ENCODE measurements around the gene ABTB2. TPM values are rescaled to one million over a fixed set of nuclear protein-coding genes. Genes with fewer than 3 reads are reported as not detected.
"Not testable (repeated sequence)": the region's sequence is repeated elsewhere in the genome, so short reads cannot be mapped to it uniquely, and the experiment has no call there.

The ABTB2 gene
- total RNA-seq, 4 donors from 2014 or later, result 7.1 to 9.3 (median 7.7) TPM

DNA sequence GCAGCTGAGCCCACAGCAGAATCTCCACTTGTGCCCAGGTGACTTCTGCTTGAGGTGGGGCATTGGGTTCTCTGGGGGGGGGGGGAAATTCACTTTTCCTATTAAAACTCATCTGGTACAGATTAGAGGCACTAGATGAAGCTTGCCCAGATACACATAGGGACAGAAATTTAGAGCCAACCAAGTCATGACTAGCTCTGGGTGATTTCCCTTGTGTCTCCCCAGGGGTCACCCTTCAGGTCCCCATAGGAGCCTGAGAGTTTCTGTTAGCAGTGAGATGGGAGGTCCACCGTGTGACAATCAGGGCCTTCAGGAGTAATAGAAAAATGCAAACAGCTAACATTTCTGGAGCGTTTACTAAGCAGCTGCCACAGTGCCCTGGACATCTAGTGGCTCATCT, 175.4 kb downstream of the ABTB2 start:
- DNase-seq (ENCODE audit: low spot score in 2 of 2), result no peak
- Histone ChIP-seq H3K9me3 (no peaks in the 10 kb centered on the region), H3K4me3 (no peak overlapping the region), H3K36me3 (no peaks in the 10 kb centered on the region), H3K4me1 (peaks cover 0 to 69% (median 23%) of the 10 kb centered on the region in 4 donors), H3K27me3 (no peaks in the 10 kb centered on the region), H3K27ac (no peak overlapping the region)
- TF ChIP-seq POLR2A (IDR thresholded peaks at IDR 0.05) (no peak), CTCF (IDR thresholded peaks at IDR 0.05) (no peak), EP300 (IDR thresholded peaks at IDR 0.05) (no peak)
- 95 to 96% methylated on average over 2 of the region's 2 CpGs for WGBS, 2 donors

- Histone ChIP-seq H3K36me3 (no peaks in the 10 kb centered on the region), H3K27ac (peak overlapping the region in 2 of 4 donors; percentile 68 to 74), H3K27me3 (no peaks in the 10 kb centered on the region), H3K4me1 (peaks cover 0 to 71% (median 23%) of the 10 kb centered on the region in 4 donors), H3K4me3 (no peak overlapping the region), H3K9me3 (no peaks in the 10 kb centered on the region)
- WGBS, 2 donors, result 66 to 80% methylated on average over 7 to 8 of the region's 8 CpGs
- TF ChIP-seq EP300 (IDR thresholded peaks at IDR 0.05) (no peak), CTCF (IDR thresholded peaks at IDR 0.05) (no peak)
- no peak for DNase-seq (ENCODE audit: low spot score in 2 of 2)
These were observed 175.9 kb downstream of the ABTB2 start for GRCh38 chr11:34181856-34182405.

GRCh38 chr11:34181251-34181650, 176.6 kb downstream of the ABTB2 start:
- no peak for DNase-seq (ENCODE audit: low spot score in 2 of 2)
- H3K36me3 ChIP-seq, result no peaks in the 10 kb centered on the region
- H3K9me3 ChIP-seq, result no peaks in the 10 kb centered on the region
- H3K27me3 ChIP-seq, result no peaks in the 10 kb centered on the region
- TF ChIP-seq POLR2A (IDR thresholded peaks at IDR 0.05), result no peak
- TF ChIP-seq CTCF (IDR thresholded peaks at IDR 0.05), result no peak
- no peak for TF ChIP-seq EP300 (IDR thresholded peaks at IDR 0.05)
- H3K4me3 ChIP-seq, result no peak overlapping the region
- WGBS, 2 donors, result 48 to 60% methylated on average over 3 to 5 of the region's 5 CpGs
- H3K4me1 ChIP-seq, result peaks cover 0 to 70% (median 21%) of the 10 kb centered on the region in 4 donors
- peak overlapping the region in 2 of 4 donors; percentile 68 to 74 for H3K27ac ChIP-seq

- H3K4me3 ChIP-seq; H3K9me3 ChIP-seq; DNase-seq (ENCODE audit: low spot score in 2 of 2); H3K27me3 ChIP-seq; H3K36me3 ChIP-seq: not testable (repeated sequence)
- 68 to 69% methylated on average over 5 of the region's 5 CpGs for WGBS, 2 donors
- H3K4me1 ChIP-seq, result peaks cover 0 to 70% (median 16%) of the 10 kb centered on the region in 4 donors
- H3K27ac ChIP-seq, result peak overlapping the region in 2 of 4 donors; percentile 68 to 74
These were observed 177.0 kb downstream of the ABTB2 start for GRCh38 chr11:34180814-34181165.

DNA sequence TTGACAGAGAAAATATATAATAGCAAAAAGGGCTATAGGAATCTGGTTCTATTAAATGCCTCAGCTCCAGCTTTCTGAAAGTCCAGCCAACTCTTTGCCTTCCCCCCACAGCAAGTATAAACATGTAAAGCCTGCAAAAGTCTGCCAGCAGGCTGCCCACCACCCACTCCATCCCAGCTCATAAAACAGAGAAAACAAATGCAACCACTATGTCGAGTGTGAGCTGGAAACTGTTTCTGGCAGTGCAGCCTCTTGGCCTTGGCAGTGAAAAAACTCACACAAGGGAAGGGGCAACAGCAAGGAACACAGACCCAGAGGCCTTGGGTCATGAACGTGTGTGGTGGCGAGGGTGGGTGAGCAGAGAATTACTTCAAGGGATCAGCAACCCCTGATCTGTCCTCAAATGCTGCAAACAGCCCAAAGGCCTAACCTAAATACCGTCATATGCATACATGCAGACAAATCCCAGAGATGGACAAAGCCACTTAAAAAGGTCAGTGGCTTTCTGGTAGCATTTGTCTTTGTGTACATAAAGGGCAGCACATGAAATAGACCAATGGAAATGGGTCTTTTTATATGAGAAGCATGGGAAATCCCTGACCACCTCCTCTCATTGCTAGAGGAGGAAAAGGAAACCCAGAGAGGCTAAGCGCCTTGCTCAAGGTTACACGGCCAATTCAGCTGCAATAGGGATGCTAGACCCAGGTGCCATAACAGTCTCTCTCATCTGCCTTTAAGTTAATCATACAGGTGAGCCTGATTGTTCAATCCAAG, 177.6 kb downstream of the ABTB2 start:
- Histone ChIP-seq H3K4me3 (no peak overlapping the region), H3K4me1 (peaks cover 0 to 72% (median 14%) of the 10 kb centered on the region in 4 donors), H3K36me3 (no peaks in the 10 kb centered on the region), H3K27ac (peak overlapping the region in 2 of 4 donors; percentile 68 to 74), H3K27me3 (no peaks in the 10 kb centered on the region), H3K9me3 (no peaks in the 10 kb centered on the region)
- no peak for DNase-seq (ENCODE audit: low spot score in 2 of 2)
- TF ChIP-seq EP300 (IDR thresholded peaks at IDR 0.05), result peak in 1 of 2 donors; percentile 58
- no peak for TF ChIP-seq POLR2A (IDR thresholded peaks at IDR 0.05)
- TF ChIP-seq CTCF (IDR thresholded peaks at IDR 0.05), result no peak
- 56 to 59% methylated on average over 6 of the region's 6 CpGs for WGBS, 2 donors

All from tibial nerve (tissue), 4 donors.